ENCODE data around the gene SH3BGR. TPM values are rescaled to one million over a fixed set of nuclear protein-coding genes. Genes with fewer than 3 reads are reported as not detected.

Gene SH3BGR
- total and polyA plus RNA-seq, 12 donors: 87.8 to 243 (median 144) TPM

- no peak for ATAC-seq
- H3K9me3 ChIP-seq: no peaks in the 10 kb centered on the region
- H3K27ac ChIP-seq: no peak overlapping the region
- TF ChIP-seq, protein P1, sequence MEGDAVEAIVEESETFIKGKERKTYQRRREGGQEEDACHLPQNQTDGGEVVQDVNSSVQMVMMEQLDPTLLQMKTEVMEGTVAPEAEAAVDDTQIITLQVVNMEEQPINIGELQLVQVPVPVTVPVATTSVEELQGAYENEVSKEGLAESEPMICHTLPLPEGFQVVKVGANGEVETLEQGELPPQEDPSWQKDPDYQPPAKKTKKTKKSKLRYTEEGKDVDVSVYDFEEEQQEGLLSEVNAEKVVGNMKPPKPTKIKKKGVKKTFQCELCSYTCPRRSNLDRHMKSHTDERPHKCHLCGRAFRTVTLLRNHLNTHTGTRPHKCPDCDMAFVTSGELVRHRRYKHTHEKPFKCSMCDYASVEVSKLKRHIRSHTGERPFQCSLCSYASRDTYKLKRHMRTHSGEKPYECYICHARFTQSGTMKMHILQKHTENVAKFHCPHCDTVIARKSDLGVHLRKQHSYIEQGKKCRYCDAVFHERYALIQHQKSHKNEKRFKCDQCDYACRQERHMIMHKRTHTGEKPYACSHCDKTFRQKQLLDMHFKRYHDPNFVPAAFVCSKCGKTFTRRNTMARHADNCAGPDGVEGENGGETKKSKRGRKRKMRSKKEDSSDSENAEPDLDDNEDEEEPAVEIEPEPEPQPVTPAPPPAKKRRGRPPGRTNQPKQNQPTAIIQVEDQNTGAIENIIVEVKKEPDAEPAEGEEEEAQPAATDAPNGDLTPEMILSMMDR (IDR thresholded peaks at IDR 0.05): no peak
- no peaks in the 10 kb centered on the region for H3K27me3 ChIP-seq
- H3K4me3 ChIP-seq: no peak overlapping the region
- DNase-seq: no peak
- 80 to 90% methylated on average over 1 of the region's 1 CpG for WGBS, 2 donors
- peaks cover 0 to 11% (median 0%) of the 10 kb centered on the region in 9 donors for H3K36me3 ChIP-seq
- intact Hi-C loops (cut with DNase I): no loop called here
- H3K4me1 ChIP-seq: no peaks in the 10 kb centered on the region
Observed at GRCh38 chr21:39468559-39468958, 16.8 kb downstream of the SH3BGR start.

GRCh38 chr21:39471598-39471997 is 19.8 kb downstream of the SH3BGR start:
- Histone ChIP-seq H3K27ac (no peak overlapping the region), H3K9me3 (no peaks in the 10 kb centered on the region), H3K27me3 (no peaks in the 10 kb centered on the region), H3K4me3 (no peak overlapping the region), H3K36me3 (peaks cover 0 to 11% (median 0%) of the 10 kb centered on the region in 9 donors), H3K4me1 (no peaks in the 10 kb centered on the region)
- intact Hi-C loops (cut with DNase I): no loop called here
- no peak for ATAC-seq
- no peak for DNase-seq
- TF ChIP-seq, protein P1 (IDR thresholded peaks at IDR 0.05): no peak
- 94 to 97% methylated on average over 3 of the region's 3 CpGs for WGBS, 2 donors

- ATAC-seq: no peak
- H3K27ac ChIP-seq: no peak overlapping the region
- DNase-seq: no peak
- no peaks in the 10 kb centered on the region for H3K4me1 ChIP-seq
- H3K4me3 ChIP-seq: no peak overlapping the region
- H3K9me3 ChIP-seq: no peaks in the 10 kb centered on the region
- intact Hi-C loops (cut with DNase I): no loop called here
- TF ChIP-seq, protein P1 (IDR thresholded peaks at IDR 0.05): no peak
- no peaks in the 10 kb centered on the region for H3K27me3 ChIP-seq
- 49 to 56% methylated on average over 4 of the region's 4 CpGs for WGBS, 2 donors
- peaks cover 0 to 19% (median 0%) of the 10 kb centered on the region in 9 donors for H3K36me3 ChIP-seq
Observed at GRCh38 chr21:39472786-39473185, 21.0 kb downstream of the SH3BGR start.

DNA sequence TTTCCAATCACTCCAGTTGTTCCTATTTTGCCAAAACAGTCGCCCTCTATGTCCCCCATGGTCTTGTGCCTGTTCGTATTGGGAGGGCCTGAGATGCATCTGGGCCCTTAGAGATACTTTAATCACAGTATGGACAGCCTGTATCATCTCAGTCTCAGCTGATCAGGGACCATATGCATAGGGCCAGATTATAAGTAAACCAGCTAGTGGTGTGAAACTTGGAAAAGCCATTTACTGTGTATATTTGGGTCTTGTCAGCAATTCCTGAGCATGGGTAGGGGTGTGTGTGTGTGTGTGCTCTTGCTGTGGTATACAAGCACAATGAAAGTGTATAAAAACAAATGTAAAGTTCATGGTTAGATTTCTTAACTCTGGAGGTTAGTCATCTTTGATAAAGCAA is 22.8 kb downstream of the SH3BGR start:
- Histone ChIP-seq H3K9me3 (no peaks in the 10 kb centered on the region), H3K4me1 (no peaks in the 10 kb centered on the region), H3K27me3 (no peaks in the 10 kb centered on the region), H3K27ac (no peak overlapping the region), H3K4me3 (no peak overlapping the region), H3K36me3 (peaks cover 0 to 19% (median 0%) of the 10 kb centered on the region in 9 donors)
- DNase-seq: no peak
- intact Hi-C loops (cut with DNase I): no loop called here
- TF ChIP-seq, protein P1 (IDR thresholded peaks at IDR 0.05): no peak
- 85 to 92% methylated on average over 2 of the region's 2 CpGs for WGBS, 2 donors
- no peak for ATAC-seq

Measured in heart right ventricle (tissue), 16 donors.